Activated naive CD8-positive, alpha-beta T cell treated with anti-CD3 and anti-CD28 coated beads, Interleukin-2, amount 10 ng/mL, durations not matched to agents 7 days and 5 days (primary cell): ENCODE results near the gene CCDC86. TPM values are rescaled to one million over a fixed set of nuclear protein-coding genes. Genes with fewer than 3 reads are reported as not detected.

Source experiments
- ATAC-seq: fragments of 150-1000 bp; cut with Tn5 transposase; one replicate; pipeline ENCODE4 v1.10.0; 2021; ENCODE audit warnings: low read depth, moderate library complexity
- POLR2A ChIA-PET: fragments of 350-600 bp; sonication (Branson Sonifier 250); formaldehyde crosslinking; loops from one replicate; lab custom pipeline; 2021; ENCODE audit warnings: antibody characterized with exemption; lab: Charles Lee
- DNase-seq: peaks from one replicate; pipeline ENCODE4 v3.0.0; 2021
- H3K27ac Mint-ChIP-seq: one replicate; pipeline ENCODE4 v1.8.0; 2022; ENCODE audit warnings: mild to moderate bottlenecking, mixed read lengths
- H3K27me3 Mint-ChIP-seq: one replicate; pipeline ENCODE4 v1.8.0; 2022; ENCODE audit warnings: mild to moderate bottlenecking, moderate library complexity, mixed read lengths
- H3K36me3 Mint-ChIP-seq: one replicate; pipeline ENCODE4 v1.8.0; 2021; ENCODE audit warnings: mild to moderate bottlenecking, mixed read lengths
- H3K4me1 Mint-ChIP-seq: one replicate; pipeline ENCODE4 v1.8.0; 2021; ENCODE audit warnings: mixed read lengths
- H3K4me3 Mint-ChIP-seq: one replicate; pipeline ENCODE4 v1.8.0; 2022; ENCODE audit warnings: mild to moderate bottlenecking, moderate library complexity, mixed read lengths
- H3K9me3 Mint-ChIP-seq: one replicate; pipeline ENCODE4 v1.8.0; 2021; ENCODE audit warnings: mixed read lengths
- total RNA-seq, 2 experiments: library from RNA; stranded (reverse); gene quantifications; one replicate each; pipeline ENCODE4 v1.2.3, GENCODE V29; 2021

The CCDC86 gene
- total RNA-seq, 2 experiments from 2014 or later: 16.9 to 17.1 TPM

DNA sequence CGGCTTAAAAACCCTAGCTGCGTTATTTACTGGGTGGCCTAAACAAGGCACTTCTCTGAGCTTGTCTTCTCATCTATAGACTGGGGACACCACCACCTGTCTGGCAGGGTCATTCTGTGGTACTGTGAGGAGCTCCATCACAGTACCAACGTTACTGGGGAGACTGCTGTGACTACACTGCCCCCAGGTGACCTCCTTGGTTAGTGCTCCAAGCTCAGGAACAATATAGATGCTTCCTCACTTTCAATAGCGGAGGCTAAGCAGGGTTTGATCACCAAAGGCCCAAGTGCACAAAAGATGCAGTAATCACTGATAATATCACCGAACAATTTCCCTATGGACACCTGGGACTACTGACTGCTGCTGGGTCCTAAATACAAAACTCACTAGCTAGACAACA, 45.6 kb downstream of the CCDC86 start:
- DNase-seq (peak; percentile 55), ATAC-seq (peak; percentile 99)
- no peaks in the 10 kb centered on the region for H3K27me3 Mint-ChIP-seq
- no peak overlapping the region for H3K4me3 Mint-ChIP-seq
- POLR2A ChIA-PET: interaction anchor here (0.7 to 2.8 kb wide), 8 partner anchors 17 to 112 kb away, joined by 3 to 35 read pairs (median 6); partner anchors contain the start of gene PTGDR2
- no peaks in the 10 kb centered on the region for H3K9me3 Mint-ChIP-seq
- peaks cover 9% of the 10 kb centered on the region for H3K4me1 Mint-ChIP-seq
- H3K27ac Mint-ChIP-seq: no peak overlapping the region
- peaks cover 26% of the 10 kb centered on the region for H3K36me3 Mint-ChIP-seq

DNA sequence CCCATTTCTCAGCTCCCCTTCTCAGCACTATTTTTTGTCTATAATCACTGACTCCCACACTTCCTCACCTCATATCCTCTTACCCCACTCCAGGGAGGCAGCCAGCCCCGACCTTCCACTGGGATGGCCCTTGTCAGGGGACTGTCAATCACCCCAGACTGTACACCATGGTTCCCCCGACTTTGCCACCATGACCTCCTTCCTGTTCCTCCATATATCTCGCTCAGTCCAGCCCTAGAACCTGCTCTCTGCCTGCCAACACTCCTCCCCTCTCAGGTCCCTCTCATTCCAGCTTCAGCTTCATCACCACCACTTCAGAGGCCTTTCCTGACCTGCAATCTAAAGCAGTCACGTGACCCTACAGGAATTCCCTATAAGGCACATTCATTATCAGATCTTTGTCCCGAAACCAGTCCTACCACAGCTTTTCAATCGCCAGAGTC, 48.0 kb downstream of the CCDC86 start:
- no peaks in the 10 kb centered on the region for H3K27me3 Mint-ChIP-seq
- POLR2A ChIA-PET: interaction anchor here (0.8 kb wide), 1 partner anchor 18 kb away, joined by 3 read pairs; no protein-coding TSS in a partner anchor
- peak overlapping the region; percentile 11 for H3K27ac Mint-ChIP-seq
- no peak overlapping the region for H3K4me3 Mint-ChIP-seq
- peaks cover 4% of the 10 kb centered on the region for H3K4me1 Mint-ChIP-seq
- ATAC-seq: no peak
- no peaks in the 10 kb centered on the region for H3K9me3 Mint-ChIP-seq
- no peak for DNase-seq
- H3K36me3 Mint-ChIP-seq: peaks cover 22% of the 10 kb centered on the region

DNA sequence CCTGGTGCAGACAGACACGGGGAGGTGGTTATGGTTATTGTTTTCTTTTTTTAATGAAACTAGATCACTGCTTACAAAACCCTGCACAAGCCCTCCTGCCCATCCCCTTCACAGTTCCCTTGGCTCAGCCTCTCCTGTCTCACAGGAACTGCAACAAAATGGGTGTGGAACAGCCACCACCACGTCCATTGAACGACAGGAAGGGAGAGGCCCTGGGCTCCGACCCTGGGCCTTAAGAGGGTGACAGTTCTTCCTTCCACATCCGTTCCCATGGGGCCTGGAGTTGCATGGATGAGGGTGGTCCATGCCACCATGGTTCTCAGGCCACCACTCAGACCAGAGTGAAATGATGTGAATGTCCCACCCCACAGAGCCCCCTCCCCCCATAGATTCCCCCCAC, 48.8 kb downstream of the CCDC86 start:
- H3K27ac Mint-ChIP-seq: no peak overlapping the region
- ATAC-seq (no peak), DNase-seq (no peak)
- H3K27me3 Mint-ChIP-seq: no peaks in the 10 kb centered on the region
- POLR2A ChIA-PET: interaction anchor here (0.6 to 0.8 kb wide), 2 partner anchors 19 to 115 kb away, joined by 3 to 5 read pairs; no protein-coding TSS in a partner anchor
- H3K9me3 Mint-ChIP-seq: no peaks in the 10 kb centered on the region
- H3K4me1 Mint-ChIP-seq: peaks cover 4% of the 10 kb centered on the region
- H3K4me3 Mint-ChIP-seq: no peak overlapping the region
- H3K36me3 Mint-ChIP-seq: peaks cover 15% of the 10 kb centered on the region

DNA sequence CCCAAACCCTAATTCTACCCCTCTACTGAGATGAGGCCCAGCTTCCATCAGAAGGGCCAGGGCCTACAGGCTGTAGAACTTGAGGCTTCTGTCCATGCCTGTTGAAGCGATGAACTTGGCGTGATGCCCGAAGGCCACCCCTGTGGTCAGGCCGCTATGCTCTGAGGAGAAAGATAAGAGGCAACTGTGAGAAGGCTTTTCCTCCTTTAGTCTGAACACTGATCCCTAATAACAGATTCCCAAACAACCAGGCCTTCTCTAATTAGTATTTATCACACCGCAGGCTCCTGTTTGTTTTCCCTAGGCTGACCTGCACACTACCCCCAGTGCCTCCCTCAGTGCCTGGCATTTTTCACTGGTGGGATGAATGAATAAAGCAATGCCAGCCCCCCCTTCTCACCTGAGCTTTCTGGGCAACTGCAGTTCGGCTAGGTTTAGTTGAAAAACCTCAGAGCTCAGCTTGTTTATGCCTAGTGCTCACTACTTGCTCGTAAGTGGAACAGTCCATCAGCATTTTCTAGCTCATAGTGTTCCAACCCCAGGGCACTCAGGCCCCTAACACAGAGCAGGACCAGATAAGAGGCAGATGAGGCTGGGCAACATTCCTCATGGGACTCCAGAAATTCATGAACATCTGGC, 49.3 kb downstream of the CCDC86 start:
- H3K36me3 Mint-ChIP-seq: peaks cover 13% of the 10 kb centered on the region
- no peak overlapping the region for H3K27ac Mint-ChIP-seq
- ATAC-seq (no peak), DNase-seq (no peak)
- H3K4me3 Mint-ChIP-seq: no peak overlapping the region
- H3K4me1 Mint-ChIP-seq: peaks cover 4% of the 10 kb centered on the region
- no peaks in the 10 kb centered on the region for H3K9me3 Mint-ChIP-seq
- no peaks in the 10 kb centered on the region for H3K27me3 Mint-ChIP-seq
- POLR2A ChIA-PET: interaction anchor here (0.6 to 0.8 kb wide), 2 partner anchors 19 to 115 kb away, joined by 3 to 5 read pairs; no protein-coding TSS in a partner anchor

DNA sequence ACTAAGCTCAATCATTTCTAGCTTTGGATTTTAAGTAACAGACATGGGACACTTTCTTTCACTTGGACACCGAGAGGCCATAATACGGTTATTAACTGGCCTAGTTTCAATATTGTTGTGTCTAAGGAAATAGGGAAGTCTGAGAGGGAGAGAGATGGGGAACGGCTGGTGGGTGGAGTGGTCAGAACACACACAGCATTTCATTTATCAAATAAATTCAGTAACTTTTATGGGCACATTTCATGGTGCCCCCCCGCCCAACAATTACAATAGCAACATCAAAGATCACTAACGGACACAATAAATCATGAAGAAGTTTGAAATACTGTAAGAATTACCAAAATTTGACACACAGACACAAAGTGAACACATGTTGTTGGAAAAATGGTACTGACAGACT, 53.8 kb downstream of the CCDC86 start:
- POLR2A ChIA-PET: interaction anchor here (0.8 to 1.0 kb wide), 2 partner anchors 10 to 18 kb away, joined by 3 read pairs; partner anchors contain the start of gene TMEM109
- DNase-seq (no peak), ATAC-seq (no peak)
- Mint-ChIP-seq H3K9me3 (no peaks in the 10 kb centered on the region), H3K27me3 (no peaks in the 10 kb centered on the region), H3K4me3 (no peak overlapping the region), H3K36me3 (peaks cover 15% of the 10 kb centered on the region), H3K27ac (no peak overlapping the region), H3K4me1 (no peaks in the 10 kb centered on the region)

DNA sequence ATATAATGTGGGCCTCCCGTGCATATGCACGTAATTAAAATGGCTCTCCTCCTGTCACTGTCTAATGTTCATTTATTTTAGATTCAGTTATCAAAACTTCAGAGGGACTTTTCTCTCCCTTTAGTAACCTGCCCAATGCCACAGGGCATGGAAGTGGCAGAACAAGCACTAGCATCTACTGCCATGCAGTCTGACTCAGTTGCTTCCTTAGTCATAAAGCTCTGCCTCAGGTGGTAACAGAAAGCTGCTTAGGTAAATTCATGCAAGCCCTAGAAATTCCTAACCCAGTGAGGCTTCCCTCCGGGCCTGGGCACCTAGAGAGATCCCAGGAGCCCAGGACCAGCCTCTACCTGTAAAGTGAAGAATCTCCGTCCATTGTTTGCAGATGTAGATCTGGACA, 55.6 kb downstream of the CCDC86 start:
- ATAC-seq: no peak
- POLR2A ChIA-PET: no interaction called here
- no peak for DNase-seq
- no peak overlapping the region for H3K27ac Mint-ChIP-seq
- H3K27me3 Mint-ChIP-seq: no peaks in the 10 kb centered on the region
- H3K4me3 Mint-ChIP-seq: no peak overlapping the region
- H3K36me3 Mint-ChIP-seq: peaks cover 13% of the 10 kb centered on the region
- H3K9me3 Mint-ChIP-seq: no peaks in the 10 kb centered on the region
- H3K4me1 Mint-ChIP-seq: no peaks in the 10 kb centered on the region

DNA sequence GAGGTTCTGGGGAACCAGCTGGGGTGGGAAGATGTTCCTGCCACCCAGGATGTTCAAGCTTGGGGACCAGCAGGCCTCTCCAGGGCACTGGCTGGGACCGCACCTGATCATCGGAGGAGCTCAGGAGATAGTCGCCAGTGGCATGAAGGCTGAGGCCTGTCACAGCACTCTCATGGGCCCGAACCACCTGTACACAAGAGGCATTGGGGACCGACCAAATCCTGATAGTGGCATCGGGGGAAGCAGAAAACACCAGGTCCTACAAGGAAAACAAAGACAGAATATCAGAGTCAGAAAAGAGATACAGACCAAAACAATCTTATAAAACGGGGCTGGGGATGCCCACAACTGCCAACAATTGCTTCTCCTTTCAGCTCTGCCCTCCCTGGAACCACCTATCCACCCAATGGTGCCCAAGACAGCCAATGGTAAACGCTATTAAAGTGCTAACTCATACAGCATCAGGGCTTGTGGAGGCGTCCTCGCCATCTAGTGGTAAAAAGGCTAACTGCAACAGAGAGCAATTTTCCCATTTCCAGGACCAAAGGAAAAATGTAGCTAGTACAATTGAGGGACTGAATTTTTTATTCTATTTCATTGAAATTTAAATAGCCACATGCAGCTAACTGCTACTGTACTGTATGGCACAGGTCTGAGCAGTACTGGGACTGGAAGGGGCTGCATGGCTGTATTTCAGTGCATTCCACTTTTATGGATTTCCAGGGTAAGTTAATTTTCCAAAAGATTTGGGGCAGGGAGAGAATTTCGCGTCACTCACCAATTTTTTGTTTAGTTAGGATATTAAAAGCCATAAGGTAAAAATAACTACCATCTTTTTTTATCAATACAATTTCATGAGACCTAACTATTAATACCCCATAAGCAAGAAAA, 57.4 kb downstream of the CCDC86 start:
- POLR2A ChIA-PET: no interaction called here
- H3K27ac Mint-ChIP-seq: peak overlapping the region; percentile 31

DNA sequence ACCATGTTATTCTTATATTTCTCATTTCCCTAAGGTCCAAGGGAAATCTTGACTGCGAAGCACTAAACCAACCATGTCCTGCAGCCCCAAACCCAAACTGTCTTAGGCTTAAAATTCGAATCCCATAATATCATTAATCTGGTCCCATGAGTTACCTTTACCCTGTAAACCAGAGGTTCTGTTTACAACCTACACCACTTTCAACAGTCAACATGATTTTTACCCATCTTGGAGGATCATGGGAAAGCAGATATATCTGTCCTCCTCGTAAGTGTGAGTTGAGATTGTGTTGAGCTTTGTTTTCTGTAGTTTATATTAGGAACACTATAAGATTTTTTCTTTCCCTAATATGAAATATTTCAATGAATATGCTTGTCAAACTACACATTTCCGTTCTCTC, 58.1 kb downstream of the CCDC86 start:
- Mint-ChIP-seq H3K27ac (no peak overlapping the region), H3K36me3 (peaks cover 13% of the 10 kb centered on the region), H3K4me1 (peaks cover 14% of the 10 kb centered on the region), H3K4me3 (no peak overlapping the region), H3K9me3 (no peaks in the 10 kb centered on the region), H3K27me3 (no peaks in the 10 kb centered on the region)
- no peak for ATAC-seq
- POLR2A ChIA-PET: no interaction called here
- no peak for DNase-seq

More for the DNA sequence above, 57.4 kb downstream of the CCDC86 start:
- no peaks in the 10 kb centered on the region for H3K9me3 Mint-ChIP-seq
- peaks cover 13% of the 10 kb centered on the region for H3K36me3 Mint-ChIP-seq
- no peak overlapping the region for H3K4me3 Mint-ChIP-seq
- peak; percentile 78 for ATAC-seq
- H3K4me1 Mint-ChIP-seq: peaks cover 9% of the 10 kb centered on the region
- H3K27me3 Mint-ChIP-seq: no peaks in the 10 kb centered on the region
- DNase-seq: no peak

Other genes with a start within 250 kb of the CCDC86 start
- gene MS4A8, start 142.5 kb upstream of the CCDC86 start, total RNA-seq: not detected
- gene MS4A18, start 117.4 kb upstream of the CCDC86 start, total RNA-seq: not detected
- gene MS4A15, start 85.2 kb upstream of the CCDC86 start, total RNA-seq: not detected
- not detected for gene MS4A10, start 56.8 kb upstream of the CCDC86 start, total RNA-seq
- 1 to 10 TPM; 2.5 to 2.9 TPM for gene PTGDR2, start 13.8 kb downstream of the CCDC86 start, total RNA-seq
- under 1 TPM; 0.44 to 0.60 TPM for gene ZP1, start 25.4 kb downstream of the CCDC86 start, total RNA-seq
- 100 to 1,000 TPM in 1 of 2 experiments, 10 to 100 TPM in 1; 97.7 to 103 TPM for gene PRPF19, start 64.5 kb downstream of the CCDC86 start, total RNA-seq
- gene TMEM109, start 72.0 kb downstream of the CCDC86 start, total RNA-seq: 100 to 1,000 TPM in 1 of 2 experiments, 10 to 100 TPM in 1; 97.8 to 102 TPM
- gene TMEM132A, start 82.3 kb downstream of the CCDC86 start, total RNA-seq: 1 to 10 TPM in 1 of 2 experiments, under 1 TPM in 1; 0.80 to 1.3 TPM
- gene SLC15A3, start 110.1 kb downstream of the CCDC86 start, total RNA-seq: 1 to 10 TPM; 7.2 to 7.4 TPM
- 100 to 1,000 TPM; 274 to 285 TPM for gene CD6, start 129.6 kb downstream of the CCDC86 start, total RNA-seq